RPMI8226 (cell line): ENCODE data around the gene ACVR1.
A peak's percentile ranks its signal among the peaks of the same experiment; 100 is the strongest.
"Not testable (repeated sequence)": the region's sequence is repeated elsewhere in the genome, so short reads cannot be mapped to it uniquely, and the experiment has no call there.

Source experiments
- DNase-seq: peaks from one replicate; pipeline ENCODE4 v3.0.0-alpha.2; 2015

Gene ACVR1

GRCh38 chr2:157787364-157787938, 88.7 kb downstream of the ACVR1 start:
- DNase-seq: no peak

GRCh38 chr2:157786663-157787363, 89.3 kb downstream of the ACVR1 start:
- DNase-seq: no peak

GRCh38 chr2:157785866-157786662, 90.1 kb downstream of the ACVR1 start:
- no peak for DNase-seq

GRCh38 chr2:157785200-157785599, 90.9 kb downstream of the ACVR1 start:
- DNase-seq: no peak

GRCh38 chr2:157784823-157785175, 91.3 kb downstream of the ACVR1 start:
- no peak for DNase-seq

- DNase-seq: no peak
These were observed 91.8 kb downstream of the ACVR1 start for GRCh38 chr2:157784169-157784822.

GRCh38 chr2:157783245-157783644, 92.9 kb downstream of the ACVR1 start:
- DNase-seq: no peak

- DNase-seq: no peak
These were observed 93.9 kb downstream of the ACVR1 start for GRCh38 chr2:157782057-157782845.

GRCh38 chr2:157780211-157780610, 95.9 kb downstream of the ACVR1 start:
- DNase-seq: no peak

- DNase-seq: no peak
These were observed 96.3 kb downstream of the ACVR1 start for GRCh38 chr2:157779794-157780193.

- DNase-seq: peak; percentile 48
These were observed 98.7 kb downstream of the ACVR1 start for GRCh38 chr2:157777427-157777826.

GRCh38 chr2:157771234-157771633, 104.9 kb downstream of the ACVR1 start:
- no peak for DNase-seq

- DNase-seq: no peak
These were observed 106.3 kb downstream of the ACVR1 start for GRCh38 chr2:157769856-157770255.

GRCh38 chr2:157764386-157764785, 111.7 kb downstream of the ACVR1 start:
- DNase-seq: no peak

- no peak for DNase-seq
These were observed 114.6 kb downstream of the ACVR1 start for GRCh38 chr2:157761520-157761919.

GRCh38 chr2:157760949-157761348, 115.2 kb downstream of the ACVR1 start:
- peak; percentile 8 for DNase-seq

- no peak for DNase-seq
These were observed 116.3 kb downstream of the ACVR1 start for GRCh38 chr2:157759855-157760254.

- no peak for DNase-seq
These were observed 117.5 kb downstream of the ACVR1 start for GRCh38 chr2:157758586-157758985.

- DNase-seq: no peak
These were observed 118.6 kb downstream of the ACVR1 start for GRCh38 chr2:157757500-157757899.

GRCh38 chr2:157756447-157756846, 119.7 kb downstream of the ACVR1 start:
- DNase-seq: not testable (repeated sequence)

GRCh38 chr2:157751462-157752058, 124.6 kb downstream of the ACVR1 start:
- peak; percentile 13 for DNase-seq

- no peak for DNase-seq
These were observed 126.4 kb downstream of the ACVR1 start for GRCh38 chr2:157749684-157750083.
